ENCODE measurements around the gene KRT7.

KRT7 gene

DNA sequence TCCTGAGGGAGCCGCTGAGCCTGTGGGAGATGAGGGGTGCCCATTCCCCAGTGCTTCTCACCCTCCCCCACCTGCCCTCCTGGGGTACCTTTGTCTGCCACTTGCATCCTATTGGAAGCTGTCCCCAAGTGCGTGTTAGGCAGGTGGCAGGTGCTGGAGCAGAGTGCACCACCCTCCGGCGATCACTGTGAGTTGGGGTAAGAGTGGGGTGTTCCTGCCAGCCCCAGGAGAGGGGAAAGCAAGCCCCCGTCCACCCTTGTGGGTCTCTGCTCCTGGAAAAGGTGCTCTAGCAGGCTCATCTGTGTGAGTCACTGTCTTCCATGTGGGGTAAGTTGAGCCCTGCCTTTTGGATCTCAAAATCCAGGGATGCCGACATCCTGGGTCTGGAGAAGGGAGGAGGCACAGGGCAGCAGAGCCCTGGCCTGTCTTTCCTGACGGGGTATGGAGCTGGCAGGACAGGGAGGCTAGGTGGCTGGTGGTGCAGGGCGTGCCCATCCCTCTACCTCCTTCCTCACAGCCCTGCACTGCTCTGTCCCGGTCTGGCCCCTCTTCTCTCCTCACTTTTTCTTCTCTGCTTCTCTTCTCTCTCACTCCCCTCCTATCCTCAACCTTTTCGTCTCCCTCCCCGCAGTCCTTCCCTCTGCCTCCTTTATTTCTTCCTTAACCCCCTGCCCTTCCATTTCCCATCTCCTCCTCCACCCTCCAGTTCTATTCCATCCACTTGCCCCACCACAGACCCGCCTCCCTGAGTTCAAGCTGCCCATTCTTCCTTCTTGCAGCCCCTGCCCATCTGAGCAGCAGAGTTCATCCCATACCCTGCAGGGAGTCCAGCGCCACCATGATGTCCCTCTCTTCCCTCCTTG is 20.1 kb upstream of the KRT7 start:
- H3K27me3 ChIP-seq (ENCODE audit: insufficient read depth, poor library complexity, severe bottlenecking), result no peaks in the 10 kb centered on the region
- no peak overlapping the region for H3K4me3 ChIP-seq (replicated peaks; ENCODE audit: insufficient read depth, low read length)
- TF ChIP-seq GABPA (IDR thresholded peaks at IDR 0.05; ENCODE audit: low read depth) (no peak), REST (IDR thresholded peaks at IDR 0.05; ENCODE audit: insufficient replicate concordance, low read depth) (no peak), POLR2AphosphoS5 (IDR thresholded peaks at IDR 0.05; ENCODE audit: low read depth) (no peak), SPI1 (IDR thresholded peaks at IDR 0.05; ENCODE audit: borderline replicate concordance, low read depth) (no peak)
- TF ChIP-seq, protein P1, sequence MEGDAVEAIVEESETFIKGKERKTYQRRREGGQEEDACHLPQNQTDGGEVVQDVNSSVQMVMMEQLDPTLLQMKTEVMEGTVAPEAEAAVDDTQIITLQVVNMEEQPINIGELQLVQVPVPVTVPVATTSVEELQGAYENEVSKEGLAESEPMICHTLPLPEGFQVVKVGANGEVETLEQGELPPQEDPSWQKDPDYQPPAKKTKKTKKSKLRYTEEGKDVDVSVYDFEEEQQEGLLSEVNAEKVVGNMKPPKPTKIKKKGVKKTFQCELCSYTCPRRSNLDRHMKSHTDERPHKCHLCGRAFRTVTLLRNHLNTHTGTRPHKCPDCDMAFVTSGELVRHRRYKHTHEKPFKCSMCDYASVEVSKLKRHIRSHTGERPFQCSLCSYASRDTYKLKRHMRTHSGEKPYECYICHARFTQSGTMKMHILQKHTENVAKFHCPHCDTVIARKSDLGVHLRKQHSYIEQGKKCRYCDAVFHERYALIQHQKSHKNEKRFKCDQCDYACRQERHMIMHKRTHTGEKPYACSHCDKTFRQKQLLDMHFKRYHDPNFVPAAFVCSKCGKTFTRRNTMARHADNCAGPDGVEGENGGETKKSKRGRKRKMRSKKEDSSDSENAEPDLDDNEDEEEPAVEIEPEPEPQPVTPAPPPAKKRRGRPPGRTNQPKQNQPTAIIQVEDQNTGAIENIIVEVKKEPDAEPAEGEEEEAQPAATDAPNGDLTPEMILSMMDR (IDR thresholded peaks at IDR 0.05; ENCODE audit: insufficient read depth, low read length), result no peak
- DNase-seq (ENCODE audit: low read depth in 1 of 2, low spot score in 1 of 2), result no peak
- H3K27ac ChIP-seq (replicated peaks), result no peak overlapping the region

DNA sequence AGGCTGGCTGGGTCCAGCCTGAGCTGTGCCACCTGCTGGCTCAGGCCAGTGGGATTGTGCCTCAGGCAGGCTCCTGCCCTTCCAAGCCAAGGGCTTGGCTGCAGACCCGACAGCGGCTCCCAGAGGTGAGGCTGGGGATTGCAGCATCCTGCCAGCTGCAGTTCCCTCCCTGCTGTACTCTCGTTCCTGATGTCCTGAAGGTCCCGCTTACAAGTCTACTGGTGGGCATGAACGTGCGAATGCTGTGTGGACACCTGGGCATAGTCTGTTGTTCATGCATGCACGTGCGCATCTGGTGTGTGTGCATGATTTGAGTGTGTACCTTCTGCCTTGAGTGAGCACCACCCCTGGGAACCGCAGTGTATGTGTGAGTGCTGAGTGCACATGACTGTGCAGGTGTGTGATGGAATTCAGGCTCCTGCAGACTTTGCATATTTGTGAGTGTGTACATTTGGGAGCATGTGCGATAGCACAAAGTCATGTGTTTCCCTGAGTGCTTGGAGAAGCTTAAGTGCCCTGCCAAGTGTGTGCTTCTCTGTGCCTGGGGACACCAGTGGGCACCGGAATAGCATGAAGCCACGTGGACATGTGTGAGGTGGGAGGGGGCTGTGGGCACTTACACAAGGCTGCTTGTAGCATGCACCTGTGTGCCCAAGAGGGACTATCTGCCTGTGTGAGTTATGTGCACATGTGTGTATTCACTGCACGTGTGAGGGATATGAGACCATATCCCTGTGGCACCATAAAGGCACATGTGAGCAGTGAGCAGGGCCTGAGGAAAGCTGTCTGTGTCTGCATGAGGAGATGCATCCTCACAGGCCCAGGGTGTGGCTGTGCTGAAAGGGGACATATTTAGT is 19.3 kb upstream of the KRT7 start:
- peak; percentile 82 for DNase-seq (ENCODE audit: low read depth in 1 of 2, low spot score in 1 of 2)
- Histone ChIP-seq H3K27me3 (ENCODE audit: insufficient read depth, poor library complexity, severe bottlenecking) (no peaks in the 10 kb centered on the region), H3K27ac (replicated peaks) (no peak overlapping the region), H3K4me3 (replicated peaks; ENCODE audit: insufficient read depth, low read length) (no peak overlapping the region)
- TF ChIP-seq POLR2AphosphoS5 (IDR thresholded peaks at IDR 0.05; ENCODE audit: low read depth) (no peak), GABPA (IDR thresholded peaks at IDR 0.05; ENCODE audit: low read depth) (no peak), SPI1 (IDR thresholded peaks at IDR 0.05; ENCODE audit: borderline replicate concordance, low read depth) (peak; percentile 39; the same call in 1 of the 2 replicates), REST (IDR thresholded peaks at IDR 0.05; ENCODE audit: insufficient replicate concordance, low read depth) (no peak)
- TF ChIP-seq, protein P1 (IDR thresholded peaks at IDR 0.05; ENCODE audit: insufficient read depth, low read length), result peak; percentile 98

- H3K27ac ChIP-seq (replicated peaks), result no peak overlapping the region
- no peaks in the 10 kb centered on the region for H3K27me3 ChIP-seq (ENCODE audit: insufficient read depth, poor library complexity, severe bottlenecking)
- no peak for TF ChIP-seq SPI1 (IDR thresholded peaks at IDR 0.05; ENCODE audit: borderline replicate concordance, low read depth)
- TF ChIP-seq POLR2AphosphoS5 (IDR thresholded peaks at IDR 0.05; ENCODE audit: low read depth), result no peak
- no peak for TF ChIP-seq GABPA (IDR thresholded peaks at IDR 0.05; ENCODE audit: low read depth)
- TF ChIP-seq, protein P1 (IDR thresholded peaks at IDR 0.05; ENCODE audit: insufficient read depth, low read length), result no peak
- no peak for TF ChIP-seq REST (IDR thresholded peaks at IDR 0.05; ENCODE audit: insufficient replicate concordance, low read depth)
- DNase-seq (ENCODE audit: low read depth in 1 of 2, low spot score in 1 of 2), result no peak
- no peak overlapping the region for H3K4me3 ChIP-seq (replicated peaks; ENCODE audit: insufficient read depth, low read length)
Observed at GRCh38 chr12:52214421-52214802, 18.6 kb upstream of the KRT7 start.
